ENCODE measurements around the gene AKAP8. TPM values are rescaled to one million over a fixed set of nuclear protein-coding genes. Genes with fewer than 3 reads are reported as not detected.

AKAP8 gene
- total and polyA plus RNA-seq, 9 of the 15 experiments (the other 6 are each of a cell fraction or from before 2014, with no cell fraction given), result 3.4 to 56.5 (median 15.0) TPM

DNA sequence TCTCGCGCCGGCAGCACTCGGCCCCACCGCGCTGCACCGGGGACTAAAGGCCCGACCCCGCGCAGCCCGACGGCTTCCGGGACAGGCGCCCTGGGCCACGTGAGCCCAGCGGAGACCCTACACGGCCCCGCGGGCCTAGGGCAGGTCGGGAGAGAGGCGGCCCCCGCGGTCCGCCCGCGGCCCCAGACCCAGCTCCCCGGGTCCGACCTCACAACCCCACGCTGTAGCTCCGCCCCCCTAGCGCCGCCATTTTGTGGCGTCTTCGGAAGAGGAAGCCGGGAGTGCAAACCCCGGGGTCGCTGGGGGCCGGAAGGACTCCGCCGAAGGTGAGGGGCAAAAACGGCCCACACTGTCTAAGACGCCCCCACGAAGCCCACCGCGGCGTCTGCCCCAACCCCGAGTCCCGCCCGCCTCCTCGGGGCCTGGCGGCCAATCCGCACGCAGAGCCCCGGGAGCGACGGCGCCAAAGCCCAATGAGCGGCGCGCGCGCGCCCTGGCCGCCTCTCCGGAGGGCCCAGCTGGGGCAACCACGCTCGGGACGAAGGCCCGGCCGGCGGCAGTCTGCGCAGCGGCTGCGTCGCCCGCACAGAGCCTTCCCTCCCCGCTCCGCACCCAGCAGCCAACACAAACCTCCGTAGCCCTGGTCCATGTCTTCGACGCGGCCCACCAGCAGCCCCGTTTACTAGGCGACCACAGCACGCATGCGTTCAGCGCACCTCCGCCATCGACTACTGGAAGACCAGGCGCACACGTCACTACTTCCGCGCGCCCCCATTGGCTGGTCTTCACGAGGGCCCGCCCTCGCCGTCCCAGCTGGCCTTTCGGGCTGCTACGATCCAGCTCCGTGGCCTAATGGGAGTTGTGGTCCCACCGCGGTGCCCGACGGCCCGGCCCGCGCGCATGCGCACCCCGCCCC is at the start of gene AKAP8 (continued):
- peak; percentile 78 for TF ChIP-seq PCBP1 (IDR thresholded peaks at IDR 0.05; ENCODE audit: low read depth, low read length, poor library complexity, severe bottlenecking)
- TF ChIP-seq PML (IDR thresholded peaks at IDR 0.05; ENCODE audit: low read length), result peak; percentile 51; the same call in 1 of the 2 replicates
- TF ChIP-seq NELFE (IDR thresholded peaks at IDR 0.05; ENCODE audit: insufficient read depth, insufficient read length), result no peak
- TF ChIP-seq ZNF184 (CRISPR knock-in tag; IDR thresholded peaks at IDR 0.05), result no peak
- TF ChIP-seq, protein P1, sequence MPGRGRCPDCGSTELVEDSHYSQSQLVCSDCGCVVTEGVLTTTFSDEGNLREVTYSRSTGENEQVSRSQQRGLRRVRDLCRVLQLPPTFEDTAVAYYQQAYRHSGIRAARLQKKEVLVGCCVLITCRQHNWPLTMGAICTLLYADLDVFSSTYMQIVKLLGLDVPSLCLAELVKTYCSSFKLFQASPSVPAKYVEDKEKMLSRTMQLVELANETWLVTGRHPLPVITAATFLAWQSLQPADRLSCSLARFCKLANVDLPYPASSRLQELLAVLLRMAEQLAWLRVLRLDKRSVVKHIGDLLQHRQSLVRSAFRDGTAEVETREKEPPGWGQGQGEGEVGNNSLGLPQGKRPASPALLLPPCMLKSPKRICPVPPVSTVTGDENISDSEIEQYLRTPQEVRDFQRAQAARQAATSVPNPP (IDR thresholded peaks at IDR 0.05; ENCODE audit: borderline replicate concordance, insufficient read depth, insufficient read length), result no peak
- TF ChIP-seq CCAR2 (IDR thresholded peaks at IDR 0.05; ENCODE audit: low read depth, low read length), result no peak
- TF ChIP-seq PHB (CRISPR knock-in tag; IDR thresholded peaks at IDR 0.05), result peak; percentile 86; the same call in 1 of the 2 replicates
- TF ChIP-seq ETV5 (CRISPR knock-in tag; IDR thresholded peaks at IDR 0.05; ENCODE audit: low read depth), result no peak
- no peak for TF ChIP-seq ARNT (IDR thresholded peaks at IDR 0.05)
- TF ChIP-seq FOXA1 (IDR thresholded peaks at IDR 0.05; ENCODE audit: borderline replicate concordance), result no peak
- TF ChIP-seq, protein P2, sequence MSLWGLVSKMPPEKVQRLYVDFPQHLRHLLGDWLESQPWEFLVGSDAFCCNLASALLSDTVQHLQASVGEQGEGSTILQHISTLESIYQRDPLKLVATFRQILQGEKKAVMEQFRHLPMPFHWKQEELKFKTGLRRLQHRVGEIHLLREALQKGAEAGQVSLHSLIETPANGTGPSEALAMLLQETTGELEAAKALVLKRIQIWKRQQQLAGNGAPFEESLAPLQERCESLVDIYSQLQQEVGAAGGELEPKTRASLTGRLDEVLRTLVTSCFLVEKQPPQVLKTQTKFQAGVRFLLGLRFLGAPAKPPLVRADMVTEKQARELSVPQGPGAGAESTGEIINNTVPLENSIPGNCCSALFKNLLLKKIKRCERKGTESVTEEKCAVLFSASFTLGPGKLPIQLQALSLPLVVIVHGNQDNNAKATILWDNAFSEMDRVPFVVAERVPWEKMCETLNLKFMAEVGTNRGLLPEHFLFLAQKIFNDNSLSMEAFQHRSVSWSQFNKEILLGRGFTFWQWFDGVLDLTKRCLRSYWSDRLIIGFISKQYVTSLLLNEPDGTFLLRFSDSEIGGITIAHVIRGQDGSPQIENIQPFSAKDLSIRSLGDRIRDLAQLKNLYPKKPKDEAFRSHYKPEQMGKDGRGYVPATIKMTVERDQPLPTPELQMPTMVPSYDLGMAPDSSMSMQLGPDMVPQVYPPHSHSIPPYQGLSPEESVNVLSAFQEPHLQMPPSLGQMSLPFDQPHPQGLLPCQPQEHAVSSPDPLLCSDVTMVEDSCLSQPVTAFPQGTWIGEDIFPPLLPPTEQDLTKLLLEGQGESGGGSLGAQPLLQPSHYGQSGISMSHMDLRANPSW (CRISPR knock-in tag; IDR thresholded peaks at IDR 0.05), result no peak
- no peak for TF ChIP-seq ZNF3 (CRISPR knock-in tag; IDR thresholded peaks at IDR 0.05)
- TF ChIP-seq, protein P3, sequence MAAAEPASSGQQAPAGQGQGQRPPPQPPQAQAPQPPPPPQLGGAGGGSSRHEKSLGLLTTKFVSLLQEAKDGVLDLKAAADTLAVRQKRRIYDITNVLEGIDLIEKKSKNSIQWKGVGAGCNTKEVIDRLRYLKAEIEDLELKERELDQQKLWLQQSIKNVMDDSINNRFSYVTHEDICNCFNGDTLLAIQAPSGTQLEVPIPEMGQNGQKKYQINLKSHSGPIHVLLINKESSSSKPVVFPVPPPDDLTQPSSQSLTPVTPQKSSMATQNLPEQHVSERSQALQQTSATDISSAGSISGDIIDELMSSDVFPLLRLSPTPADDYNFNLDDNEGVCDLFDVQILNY (CRISPR knock-in tag; IDR thresholded peaks at IDR 0.05), result no peak; the same call in 1 of the 2 replicates
- TF ChIP-seq ELF4 (CRISPR knock-in tag; IDR thresholded peaks at IDR 0.05), result no peak
- TF ChIP-seq BMI1 (IDR thresholded peaks at IDR 0.05; ENCODE audit: low read length), result no peak
- no peak for TF ChIP-seq KLF10 (CRISPR knock-in tag; IDR thresholded peaks at IDR 0.05)
- TF ChIP-seq RBFOX2 (IDR thresholded peaks at IDR 0.05; ENCODE audit: low read depth, low read length), result peak; percentile 90
- TF ChIP-seq NFYB (IDR thresholded peaks at IDR 0.05; ENCODE audit: extremely low read depth, insufficient read length), result peak; percentile 97
- TF ChIP-seq STAT5B (CRISPR knock-in tag; IDR thresholded peaks at IDR 0.05), result no peak
- no peak for TF ChIP-seq SMAD2 (IDR thresholded peaks at IDR 0.05; ENCODE audit: low read depth, low read length)
- TF ChIP-seq, protein P4, sequence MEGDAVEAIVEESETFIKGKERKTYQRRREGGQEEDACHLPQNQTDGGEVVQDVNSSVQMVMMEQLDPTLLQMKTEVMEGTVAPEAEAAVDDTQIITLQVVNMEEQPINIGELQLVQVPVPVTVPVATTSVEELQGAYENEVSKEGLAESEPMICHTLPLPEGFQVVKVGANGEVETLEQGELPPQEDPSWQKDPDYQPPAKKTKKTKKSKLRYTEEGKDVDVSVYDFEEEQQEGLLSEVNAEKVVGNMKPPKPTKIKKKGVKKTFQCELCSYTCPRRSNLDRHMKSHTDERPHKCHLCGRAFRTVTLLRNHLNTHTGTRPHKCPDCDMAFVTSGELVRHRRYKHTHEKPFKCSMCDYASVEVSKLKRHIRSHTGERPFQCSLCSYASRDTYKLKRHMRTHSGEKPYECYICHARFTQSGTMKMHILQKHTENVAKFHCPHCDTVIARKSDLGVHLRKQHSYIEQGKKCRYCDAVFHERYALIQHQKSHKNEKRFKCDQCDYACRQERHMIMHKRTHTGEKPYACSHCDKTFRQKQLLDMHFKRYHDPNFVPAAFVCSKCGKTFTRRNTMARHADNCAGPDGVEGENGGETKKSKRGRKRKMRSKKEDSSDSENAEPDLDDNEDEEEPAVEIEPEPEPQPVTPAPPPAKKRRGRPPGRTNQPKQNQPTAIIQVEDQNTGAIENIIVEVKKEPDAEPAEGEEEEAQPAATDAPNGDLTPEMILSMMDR (IDR thresholded peaks at IDR 0.05 in 2 of 3, conservative IDR thresholded peaks at IDR 0.05 in 1 of 3; ENCODE audit: insufficient read depth in 2 of 3, low read depth in 1 of 3, low read length in 3 of 3), result no peak
- no peak for TF ChIP-seq RBM39 (optimal IDR thresholded peaks at IDR 0.05; ENCODE audit: low read depth, low read length)
- TF ChIP-seq NFRKB (IDR thresholded peaks at IDR 0.05; ENCODE audit: low read depth), result peak; percentile 55; the same call in 1 of the 2 replicates
